Kidney (tissue), 14 donors: ENCODE results near the gene PRRX1. TPM values are rescaled to one million over a fixed set of nuclear protein-coding genes. Genes with fewer than 3 reads are reported as not detected.

Source experiments
- DNase-seq, 5 donors: peaks; one replicate each; pipeline ENCODE4 v3.0.0-alpha.2; 2013 to 2020
- FAIRE-seq: peaks from 2 replicates; lab custom pipeline; 2012; peaks lifted over from hg19 to GRCh38; lab: Jason Lieb, UNC
- H3K27ac ChIP-seq, 2 donors: one replicate each; pipeline ENCODE4 v1.7.0; 2013; ENCODE audit warnings: low read depth in 2 of 2, low read length in 2 of 2, inconsistent platforms in 1 of 2
- H3K27me3 ChIP-seq: one replicate; pipeline ENCODE4 v1.7.1; 2013; ENCODE audit warnings: low read length, inconsistent platforms; ENCODE audit not compliant: control insufficient read depth, insufficient read depth
- H3K36me3 ChIP-seq, 3 donors: one replicate each; pipeline versions ENCODE4 v1.7.0 to v1.7.1; 2013; ENCODE audit warnings: low read length in 3 of 3, control low read depth in 1 of 3, inconsistent platforms in 1 of 3; ENCODE audit not compliant: insufficient read depth in 3 of 3, control insufficient read depth in 2 of 3
- H3K4me1 ChIP-seq, 3 donors: one replicate each; pipeline versions ENCODE4 v1.7.0 to v1.7.1; 2013; ENCODE audit warnings: low read length in 3 of 3, inconsistent platforms in 1 of 3, low read depth in 1 of 3; ENCODE audit not compliant: control insufficient read depth in 2 of 3, insufficient read depth in 2 of 3
- H3K4me3 ChIP-seq, 3 donors: one replicate each; pipeline versions ENCODE4 v1.7.0 to v1.8.1; 2013; ENCODE audit warnings: low read length in 3 of 3, control low read depth in 1 of 3, inconsistent platforms in 1 of 3
- H3K9ac ChIP-seq, 3 donors: one replicate each; pipeline versions ENCODE4 v1.7.0 to v1.7.1; 2013; ENCODE audit warnings: low read length in 3 of 3, control low read depth in 1 of 3, inconsistent platforms in 1 of 3
- H3K9me3 ChIP-seq, 3 donors: one replicate each; pipeline versions ENCODE4 v1.7.0 to v1.7.1; 2013; ENCODE audit warnings: low read length in 3 of 3, control low read depth in 1 of 3, inconsistent platforms in 1 of 3; ENCODE audit not compliant: control insufficient read depth in 2 of 3, insufficient read depth in 1 of 3
- CTCF ChIP-seq: IDR thresholded peaks from 3 replicates; pipeline ENCODE4 v1.5.1; 2012; ENCODE audit warnings: mild to moderate bottlenecking, moderate library complexity, borderline replicate concordance; ENCODE audit not compliant: insufficient read depth; ENCODE audit errors: extremely low read depth
- intact Hi-C: fragments of 100-400 bp; cut with DNase I; formaldehyde crosslinking; loops from one replicate; pipeline ENCODE4 v1.11.1; 2022
- polyA plus RNA-seq: library from polyadenylated mRNA; stranded (reverse); fragments of 350-450 nt; fragmentation: Illumina TruSeq; extraction: RNeasy Lipid Tissue Mini Kit (QIAGEN cat#74804); gene quantifications from one replicate; pipeline ENCODE4 v1.2.3, GENCODE V29; 2014; ENCODE audit warnings: low read depth, low replicate concordance; ENCODE audit not compliant: insufficient read depth
- total RNA-seq: library from RNA; stranded (reverse); fragmentation: NEBNext Ultra II Directional; extraction: Animal tissue kit (Norgen Biotek cat#: 25700); gene quantifications from one replicate; pipeline ENCODE4 v1.2.1, GENCODE V29; 2021
- donor health status: control.
- donor health status: control.
- donor health status: control.
- donor health status: control.
- donor health status: control.
- donor health status: DM: yes; HTN: yes; CAD: no.
- donor health status: Normal renal cell carcinoma (clear cell type).

Gene PRRX1
- total and polyA plus RNA-seq, 2 donors from 2014 or later, result 0.67 to 8.1 TPM

GRCh38 chr1:170619241-170620028, 44.5 kb upstream of the PRRX1 start:
- TF ChIP-seq CTCF, result no peak
- FAIRE-seq (no peak), DNase-seq (no peak)
- intact Hi-C loops, result no loop called here
- Histone ChIP-seq H3K9me3 (no peaks in the 10 kb centered on the region), H3K36me3 (no peaks in the 10 kb centered on the region), H3K27ac (no peak overlapping the region), H3K4me1 (no peaks in the 10 kb centered on the region), H3K4me3 (no peak overlapping the region), H3K9ac (no peak overlapping the region), H3K27me3 (no peaks in the 10 kb centered on the region)

- Histone ChIP-seq H3K27me3 (no peaks in the 10 kb centered on the region), H3K9ac (no peak overlapping the region), H3K9me3 (no peaks in the 10 kb centered on the region), H3K27ac (no peak overlapping the region), H3K4me3 (no peak overlapping the region), H3K36me3 (no peaks in the 10 kb centered on the region), H3K4me1 (no peaks in the 10 kb centered on the region)
- FAIRE-seq, result no peak
- TF ChIP-seq CTCF, result no peak
- intact Hi-C loops, result no loop called here
- no peak for DNase-seq
Measured at GRCh38 chr1:170620164-170620563, 43.8 kb upstream of the PRRX1 start.

GRCh38 chr1:170623171-170623570, 40.8 kb upstream of the PRRX1 start:
- no peaks in the 10 kb centered on the region for H3K9me3 ChIP-seq
- no peak overlapping the region for H3K9ac ChIP-seq
- H3K4me1 ChIP-seq, result no peaks in the 10 kb centered on the region
- DNase-seq (no peak), FAIRE-seq (no peak)
- intact Hi-C loops, result no loop called here
- no peak for TF ChIP-seq CTCF
- no peaks in the 10 kb centered on the region for H3K36me3 ChIP-seq
- H3K4me3 ChIP-seq, result no peak overlapping the region
- no peak overlapping the region for H3K27ac ChIP-seq
- H3K27me3 ChIP-seq, result no peaks in the 10 kb centered on the region
